ENCODE measurements around the gene SLAIN2. TPM values are rescaled to one million over a fixed set of nuclear protein-coding genes. Genes with fewer than 3 reads are reported as not detected.

Gene SLAIN2
- total RNA-seq, 1 donor from 2014 or later: 62.1 TPM

GRCh38 chr4:48324281-48324680 lies 17.0 kb upstream of the SLAIN2 start:
- DNase-seq: no peak
- ATAC-seq (ENCODE audit: low read depth): no peak
- no peaks in the 10 kb centered on the region for H3K36me3 Mint-ChIP-seq (ENCODE audit: low read depth)
- H3K9me3 Mint-ChIP-seq: no peaks in the 10 kb centered on the region
- H3K4me3 Mint-ChIP-seq: no peak overlapping the region
- H3K4me1 Mint-ChIP-seq: no peaks in the 10 kb centered on the region
- H3K27ac Mint-ChIP-seq: no peak overlapping the region
- H3K27me3 Mint-ChIP-seq: peaks cover 2% of the 10 kb centered on the region
- ChIA-PET CTCF (no interaction called here), POLR2A (no interaction called here)
- TF ChIP-seq CTCF (IDR thresholded peaks at IDR 0.05): no peak
- intact Hi-C loops (cut with micrococcal nuclease): no loop called here

- no peak overlapping the region for H3K4me3 Mint-ChIP-seq
- no peaks in the 10 kb centered on the region for H3K27me3 Mint-ChIP-seq
- ATAC-seq (ENCODE audit: low read depth): no peak
- H3K27ac Mint-ChIP-seq: no peak overlapping the region
- ChIA-PET POLR2A (interaction anchor here (1.5 kb wide), 1 partner anchor 10 kb away, joined by 4 read pairs; no protein-coding TSS in a partner anchor), CTCF (no interaction called here)
- intact Hi-C loops (cut with micrococcal nuclease): no loop called here
- no peaks in the 10 kb centered on the region for H3K36me3 Mint-ChIP-seq (ENCODE audit: low read depth)
- H3K4me1 Mint-ChIP-seq: no peaks in the 10 kb centered on the region
- TF ChIP-seq CTCF (IDR thresholded peaks at IDR 0.05): no peak
- H3K9me3 Mint-ChIP-seq: no peaks in the 10 kb centered on the region
- DNase-seq: no peak
Measured at GRCh38 chr4:48329193-48329592, 12.1 kb upstream of the SLAIN2 start.

- Mint-ChIP-seq H3K27ac (no peak overlapping the region), H3K36me3 (ENCODE audit: low read depth) (no peaks in the 10 kb centered on the region), H3K4me3 (no peak overlapping the region), H3K27me3 (no peaks in the 10 kb centered on the region), H3K4me1 (no peaks in the 10 kb centered on the region), H3K9me3 (no peaks in the 10 kb centered on the region)
- no peak for DNase-seq
- ChIA-PET POLR2A (interaction anchor here (1.5 kb wide), 1 partner anchor 9 kb away, joined by 4 read pairs; no protein-coding TSS in a partner anchor), CTCF (no interaction called here)
- TF ChIP-seq CTCF (IDR thresholded peaks at IDR 0.05): no peak
- intact Hi-C loops (cut with micrococcal nuclease): no loop called here
- no peak for ATAC-seq (ENCODE audit: low read depth)
Measured at GRCh38 chr4:48329976-48330375, 11.4 kb upstream of the SLAIN2 start.

GRCh38 chr4:48331577-48332330 lies 9.6 kb upstream of the SLAIN2 start:
- no peak overlapping the region for H3K4me3 Mint-ChIP-seq
- no peaks in the 10 kb centered on the region for H3K36me3 Mint-ChIP-seq (ENCODE audit: low read depth)
- intact Hi-C loops (cut with micrococcal nuclease): no loop called here
- H3K27ac Mint-ChIP-seq: no peak overlapping the region
- no peaks in the 10 kb centered on the region for H3K9me3 Mint-ChIP-seq
- no peaks in the 10 kb centered on the region for H3K4me1 Mint-ChIP-seq
- DNase-seq (no peak), ATAC-seq (ENCODE audit: low read depth) (no peak)
- no peak for TF ChIP-seq CTCF (IDR thresholded peaks at IDR 0.05)
- ChIA-PET CTCF (no interaction called here), POLR2A (no interaction called here)
- no peaks in the 10 kb centered on the region for H3K27me3 Mint-ChIP-seq

- intact Hi-C loops (cut with micrococcal nuclease): no loop called here
- CTCF ChIA-PET: interaction anchor here (1.5 kb wide), 1 partner anchor 42 kb away, joined by 3 read pairs; no protein-coding TSS in a partner anchor
- ATAC-seq (ENCODE audit: low read depth): no peak
- no peaks in the 10 kb centered on the region for H3K36me3 Mint-ChIP-seq (ENCODE audit: low read depth)
- H3K27ac Mint-ChIP-seq: no peak overlapping the region
- no peaks in the 10 kb centered on the region for H3K9me3 Mint-ChIP-seq
- no peak for TF ChIP-seq CTCF (IDR thresholded peaks at IDR 0.05)
- no peak for DNase-seq
- H3K4me3 Mint-ChIP-seq: no peak overlapping the region
- no peaks in the 10 kb centered on the region for H3K27me3 Mint-ChIP-seq
- POLR2A ChIA-PET: no interaction called here
- no peaks in the 10 kb centered on the region for H3K4me1 Mint-ChIP-seq
Measured at GRCh38 chr4:48332661-48333060, 8.7 kb upstream of the SLAIN2 start.

Measured in activated B cell treated with CpG ODN at 0.5 μM for 24 hours (primary cell).